GM19467 (cell line): Measurements from ENCODE around the gene SLC44A4.
A peak's percentile ranks its signal among the peaks of the same experiment; 100 is the strongest.
"Not testable (repeated sequence)": the region's sequence is repeated elsewhere in the genome, so short reads cannot be mapped to it uniquely, and the experiment has no call there.

Experiments used
- ATAC-seq: cut with Tn5 transposase; IDR thresholded peaks from one replicate; pipeline ENCODE4 v1.9.1; 2021; ENCODE audit warnings: mild to moderate bottlenecking, moderate library complexity; ENCODE audit not compliant: unreplicated experiment

Gene SLC44A4

GRCh38 chr6:31861150-31861549, 17.6 kb downstream of the SLC44A4 start:
- ATAC-seq = no peak

GRCh38 chr6:31860349-31860748, 18.4 kb downstream of the SLC44A4 start:
- ATAC-seq = no peak

- no peak for ATAC-seq
These were observed 18.9 kb downstream of the SLC44A4 start for GRCh38 chr6:31859923-31860322.

GRCh38 chr6:31858707-31859106, 20.1 kb downstream of the SLC44A4 start:
- ATAC-seq = no peak

GRCh38 chr6:31857774-31858173, 21.0 kb downstream of the SLC44A4 start:
- not testable (repeated sequence) for ATAC-seq

GRCh38 chr6:31851980-31852718, 26.6 kb downstream of the SLC44A4 start:
- not testable (repeated sequence) for ATAC-seq

- ATAC-seq = no peak
These were observed 27.3 kb downstream of the SLC44A4 start for GRCh38 chr6:31851485-31851832.

GRCh38 chr6:31850765-31851484, 27.9 kb downstream of the SLC44A4 start:
- no peak for ATAC-seq

GRCh38 chr6:31847276-31847978, 31.4 kb downstream of the SLC44A4 start:
- ATAC-seq = no peak

- ATAC-seq = no peak
These were observed 34.3 kb downstream of the SLC44A4 start for GRCh38 chr6:31844507-31844906.

GRCh38 chr6:31842053-31842452, 36.7 kb downstream of the SLC44A4 start:
- no peak for ATAC-seq

- ATAC-seq = not testable (repeated sequence)
These were observed 39.0 kb downstream of the SLC44A4 start for GRCh38 chr6:31839779-31840126.

GRCh38 chr6:31838968-31839367, 39.8 kb downstream of the SLC44A4 start:
- no peak for ATAC-seq

- not testable (repeated sequence) for ATAC-seq
These were observed 40.7 kb downstream of the SLC44A4 start for GRCh38 chr6:31838114-31838553.

- ATAC-seq = no peak
These were observed 41.3 kb downstream of the SLC44A4 start for GRCh38 chr6:31837369-31838113.

GRCh38 chr6:31836474-31837368, 42.1 kb downstream of the SLC44A4 start:
- ATAC-seq = no peak

- no peak for ATAC-seq
These were observed 42.7 kb downstream of the SLC44A4 start for GRCh38 chr6:31836047-31836473.

GRCh38 chr6:31834367-31835250, 44.2 kb downstream of the SLC44A4 start:
- ATAC-seq = peak; percentile 41
